IMR-90 (cell line): ENCODE results near the gene USP6NL. TPM values are rescaled to one million over a fixed set of nuclear protein-coding genes. Genes with fewer than 3 reads are reported as not detected.

ENCODE experiments used
- ATAC-seq: fragments of 200-7000 bp; cut with Tn5 transposase; 2 replicates; pipeline ENCODE4 v1.9.1; 2020; ENCODE audit warnings: low read depth, mild to moderate bottlenecking, moderate library complexity
- BruUV-seq: library from RNA; stranded (reverse); fragments of 400-500 nt; replicated peaks from 2 replicates; lab custom pipeline; 2021; lab: Mats Ljungman, UMichigan
- CTCF ChIA-PET: fragments of 300-600 bp; formaldehyde crosslinking; extraction: SDS; loops from one replicate; lab custom pipeline; 2021; ENCODE audit warnings: antibody characterized with exemption; lab: Yijun Ruan, JAX
- POLR2A ChIA-PET: fragments of 300-600 bp; sonication (Branson Sonifier 250); formaldehyde crosslinking; loops from one replicate; lab custom pipeline; 2022; ENCODE audit warnings: antibody characterized with exemption; ENCODE audit not compliant: unreplicated experiment; lab: Charles Lee
- DNase-seq: peaks from one replicate; pipeline ENCODE4 v3.0.0; 2013
- H2AFZ ChIP-seq: replicated peaks from 2 replicates; pipeline ENCODE3; 2013; ENCODE audit warnings: low read length, mild to moderate bottlenecking; ENCODE audit not compliant: poor library complexity
- H2AK5ac ChIP-seq: 2 replicates; pipeline ENCODE4 v1.6.1; 2013; ENCODE audit warnings: low read depth, low read length, inconsistent platforms
- H2AK9ac ChIP-seq: replicated peaks from 2 replicates; pipeline ENCODE3; 2013; ENCODE audit warnings: mild to moderate bottlenecking, low read depth, low read length, moderate library complexity; ENCODE audit not compliant: poor library complexity
- H2BK120ac ChIP-seq: 2 replicates; pipeline ENCODE4 v1.6.1; 2013; ENCODE audit warnings: low read depth, low read length, inconsistent platforms
- H2BK15ac ChIP-seq: 3 replicates; pipeline ENCODE4 v1.6.1; 2013; ENCODE audit warnings: low read depth, low read length, inconsistent platforms
- H2BK20ac ChIP-seq: 2 replicates; pipeline ENCODE4 v1.6.1; 2013; ENCODE audit warnings: low read depth, mild to moderate bottlenecking, inconsistent platforms, low read length, moderate library complexity
- H2BK5ac ChIP-seq: 2 replicates; pipeline ENCODE4 v1.6.1; 2013; ENCODE audit warnings: mild to moderate bottlenecking, low read depth, low read length, inconsistent platforms; ENCODE audit not compliant: poor library complexity, severe bottlenecking
- H3K14ac ChIP-seq: replicated peaks from 2 replicates; pipeline ENCODE4 v1.6.1; 2013; ENCODE audit warnings: low read depth, low read length, inconsistent platforms
- H3K18ac ChIP-seq: 2 replicates; pipeline ENCODE4 v1.6.1; 2013; ENCODE audit warnings: low read depth, low read length, control low read depth
- H3K23ac ChIP-seq: 2 replicates; pipeline ENCODE4 v1.6.1; 2013; ENCODE audit warnings: low read depth, low read length, inconsistent platforms
- H3K27ac ChIP-seq: 2 replicates; pipeline ENCODE4 v1.5.1; 2013; ENCODE audit warnings: mild to moderate bottlenecking, control low read depth, low read length; ENCODE audit not compliant: insufficient read depth
- H3K27me3 ChIP-seq: 2 replicates; pipeline ENCODE4 v1.6.1; 2013; ENCODE audit warnings: low read length; ENCODE audit not compliant: control insufficient read depth, insufficient read depth
- H3K36me3 ChIP-seq: 2 replicates; pipeline ENCODE4 v1.6.1; 2013; ENCODE audit warnings: low read length, mixed read lengths; ENCODE audit not compliant: control insufficient read depth, insufficient read depth
- H3K4ac ChIP-seq: 2 replicates; pipeline ENCODE4 v1.6.1; 2013; ENCODE audit warnings: low read depth, low read length, inconsistent platforms
- H3K4me1 ChIP-seq: 2 replicates; pipeline ENCODE4 v1.6.1; 2013; ENCODE audit warnings: low read length, mixed read lengths; ENCODE audit not compliant: control insufficient read depth, insufficient read depth
- H3K4me2 ChIP-seq: 2 replicates; pipeline ENCODE4 v1.6.1; 2013; ENCODE audit warnings: low read depth, mild to moderate bottlenecking, control low read depth, low read length, moderate library complexity
- H3K4me3 ChIP-seq: 2 replicates; pipeline ENCODE4 v1.5.1; 2013; ENCODE audit warnings: low read depth, mild to moderate bottlenecking, control low read depth, low read length, moderate library complexity; ENCODE audit not compliant: insufficient read depth
- H3K56ac ChIP-seq: 2 replicates; pipeline ENCODE4 v1.6.1; 2013; ENCODE audit warnings: low read length, inconsistent platforms; ENCODE audit not compliant: insufficient read depth; ENCODE audit errors: extremely low read depth
- H3K79me1 ChIP-seq, 2 experiments: 2 replicates each; pipeline ENCODE4 v1.6.1; 2013; ENCODE audit warnings: low read length in 2 of 2, inconsistent platforms in 1 of 2, low read depth in 1 of 2
- H3K9ac ChIP-seq: 2 replicates; pipeline ENCODE4 v1.6.1; 2013; ENCODE audit warnings: low read depth, low read length, control low read depth
- H3K9me1 ChIP-seq: 2 replicates; pipeline ENCODE4 v1.6.1; 2013; ENCODE audit warnings: low read length, inconsistent platforms; ENCODE audit not compliant: insufficient read depth
- H3K9me3 ChIP-seq: 2 replicates; pipeline ENCODE4 v1.6.1; 2013; ENCODE audit warnings: low read length; ENCODE audit not compliant: control insufficient read depth, insufficient read depth
- H4K20me1 ChIP-seq: 2 replicates; pipeline ENCODE4 v1.6.1; 2013; ENCODE audit warnings: low read length, inconsistent platforms; ENCODE audit not compliant: insufficient read depth
- H4K5ac ChIP-seq: 2 replicates; pipeline ENCODE4 v1.6.1; 2013; ENCODE audit warnings: mild to moderate bottlenecking, low read depth, low read length, control low read depth
- H4K8ac ChIP-seq, 2 experiments: 2 replicates each; pipeline ENCODE4 v1.6.1; 2013; ENCODE audit warnings: low read depth in 2 of 2, low read length in 2 of 2, control low read depth in 1 of 2, inconsistent platforms in 1 of 2
- H4K91ac ChIP-seq: 2 replicates; pipeline ENCODE4 v1.6.1; 2013; ENCODE audit warnings: low read depth, low read length, inconsistent platforms; ENCODE audit not compliant: insufficient read depth
- CEBPB ChIP-seq: IDR thresholded peaks from 2 replicates; pipeline ENCODE4 v1.6.1; 2012; ENCODE audit warnings: low read depth, low read length, improper control_type of control experiment
- CHD1 ChIP-seq: IDR thresholded peaks from 2 replicates; pipeline ENCODE4 v1.6.1; 2012; ENCODE audit warnings: low read depth, low read length, improper control_type of control experiment
- CTCF ChIP-seq: conservative IDR thresholded peaks from 2 replicates; pipeline ENCODE4 v1.5.1; 2012; ENCODE audit warnings: mild to moderate bottlenecking, low read depth, low read length, improper control_type of control experiment
- ELK1 ChIP-seq: fragments of 150-350 bp; IDR thresholded peaks from 2 replicates; pipeline ENCODE4 v1.6.1; 2016; ENCODE audit warnings: low read depth, mild to moderate bottlenecking, low read length, moderate library complexity, borderline replicate concordance
- FOS ChIP-seq: fragments of 150-350 bp; IDR thresholded peaks from 2 replicates; pipeline ENCODE4 v1.6.1; 2016; ENCODE audit warnings: low read depth, low read length
- MAFK ChIP-seq: IDR thresholded peaks from 2 replicates; pipeline ENCODE4 v1.6.1; 2012; ENCODE audit warnings: low read depth, low read length, improper control_type of control experiment
- MXI1 ChIP-seq: IDR thresholded peaks from 2 replicates; pipeline ENCODE4 v1.6.1; 2012; ENCODE audit warnings: low read depth, mild to moderate bottlenecking, low read length, moderate library complexity, borderline replicate concordance
- NFE2L2 ChIP-seq: fragments of 150-350 bp; IDR thresholded peaks from 2 replicates; pipeline ENCODE4 v1.6.1; 2016; ENCODE audit warnings: low read depth, mild to moderate bottlenecking, low read length
- POLR2A ChIP-seq: IDR thresholded peaks from 2 replicates; pipeline ENCODE4 v1.6.1; 2012; ENCODE audit warnings: mild to moderate bottlenecking, low read depth, low read length
- RAD21 ChIP-seq: IDR thresholded peaks from 2 replicates; pipeline ENCODE4 v1.6.1; 2012; ENCODE audit warnings: low read length, improper control_type of control experiment
- RCOR1 ChIP-seq: IDR thresholded peaks from 2 replicates; pipeline ENCODE4 v1.6.1; 2012; ENCODE audit warnings: mild to moderate bottlenecking, low read length, improper control_type of control experiment; ENCODE audit not compliant: insufficient replicate concordance
- SMC3 ChIP-seq: fragments of 150-350 bp; IDR thresholded peaks from 2 replicates; pipeline ENCODE4 v1.6.1; 2016; ENCODE audit warnings: low read depth, mild to moderate bottlenecking, antibody characterized with exemption, low read length, moderate library complexity
- USF2 ChIP-seq: fragments of 150-350 bp; IDR thresholded peaks from 2 replicates; pipeline ENCODE4 v1.6.1; 2017; ENCODE audit warnings: mild to moderate bottlenecking, antibody characterized with exemption, low read length, low read depth
- WGBS, 2 experiments: methylation state at CpG; one replicate each; pipeline versions ENCODE4 v1.1.5 to v1.1.7; 2013; ENCODE audit warnings: missing lambda C conversion rate in 2 of 2; ENCODE audit not compliant: insufficient read length in 1 of 2; ENCODE audit errors: extremely low coverage in 2 of 2; 5-methylcytosine and 5-hydroxymethylcytosine counted together
- dilution Hi-C: fragments of 300-500 bp; cut with HindIII; formaldehyde crosslinking; loops from one replicate; pipeline ENCODE4 v1.14.3; 2018; ENCODE audit warnings: low sequenced_read_pairs; ENCODE audit not compliant: unreplicated experiment
- in situ Hi-C: fragments of 300-500 bp; cut with MboI; formaldehyde crosslinking; loops from 3 replicates; pipeline ENCODE4 v1.14.3; 2019; ENCODE audit warnings: low sequenced_read_pairs, inconsistent platforms, mixed read lengths
- intact Hi-C: fragments of 100-400 bp; cut with micrococcal nuclease; formaldehyde crosslinking; loops from 2 replicates; pipeline ENCODE4 v1.10.0; 2022
- polyA plus RNA-seq, 3 experiments: library from polyadenylated mRNA; depleted of rRNA; stranded (reverse); fragments of >200 nt; gene quantifications; 2 replicates each; pipeline ENCODE4 v1.2.3, GENCODE V29; 2012; ENCODE audit warnings: low replicate concordance in 1 of 3
- total RNA-seq: library from RNA; depleted of rRNA; stranded (reverse); fragments of >200 nt; gene quantifications from 2 replicates; pipeline ENCODE4 v1.2.3, GENCODE V29; 2012

The USP6NL gene
- total and polyA plus RNA-seq, 2 of the 4 experiments (the other 2 are of a cell fraction), result 7.8 to 9.1 TPM

- Histone ChIP-seq H2BK15ac (no peak overlapping the region), H4K91ac (no peak overlapping the region), H4K8ac (no peak overlapping the region), H3K36me3 (no peaks in the 10 kb centered on the region), H4K20me1 (peaks cover 14% of the 10 kb centered on the region; the same call in 1 of the 2 replicates), H2BK120ac (no peak overlapping the region), H3K27me3 (no peaks in the 10 kb centered on the region), H3K4ac (no peak overlapping the region), H3K9me3 (no peaks in the 10 kb centered on the region), H3K27ac (no peak overlapping the region), H3K18ac (no peak overlapping the region), H3K9me1 (peaks cover 5% of the 10 kb centered on the region; the same call in 1 of the 2 replicates), H3K4me2 (peak overlapping the region; percentile 57), H3K56ac (no peak overlapping the region), H3K4me3 (no peak overlapping the region), H2AFZ (no peak overlapping the region), H3K14ac (no peak overlapping the region), H3K4me1 (peaks cover 7% of the 10 kb centered on the region), H2AK5ac (no peak overlapping the region), H3K23ac (no peak overlapping the region), H2BK5ac (no peak overlapping the region), H4K5ac (no peak overlapping the region), H2BK20ac (no peak overlapping the region), H3K9ac (no peak overlapping the region), H3K79me1 (peaks cover 35 to 49% of the 10 kb centered on the region in 2 experiments), H2AK9ac (no peak overlapping the region)
- in situ Hi-C loops (no loop called here), dilution Hi-C loops (no loop called here), intact Hi-C loops (loop anchor here (5.0 kb wide), 1 partner anchor 38 kb away; no protein-coding TSS in a partner anchor)
- POLR2A ChIA-PET, result no interaction called here
- no TSS peak for BruUV-seq
- CTCF ChIA-PET, result no interaction called here
- TF ChIP-seq SMC3 (no peak), CHD1 (no peak), RCOR1 (no peak), ELK1 (no peak), CTCF (no peak), CEBPB (no peak), USF2 (no peak), MXI1 (no peak), FOS (no peak), NFE2L2 (no peak), MAFK (no peak), RAD21 (no peak), POLR2A (no peak)
- WGBS, 2 experiments, result no CpG with 5 or more reads among the region's 2 CpGs
- DNase-seq, result no peak
- 0 out of 2 replicates have a peak, but pooled peaks have one; percentile 24 for ATAC-seq
Measured at GRCh38 chr10:11604865-11605650, 6.4 kb downstream of the USP6NL start.
